ENCODE measurements around the gene SRA1. TPM values are rescaled to one million over a fixed set of nuclear protein-coding genes. Genes with fewer than 3 reads are reported as not detected.

SRA1 gene
- total and polyA plus RNA-seq, 8 donors = 7.0 to 29.7 (median 11.5) TPM

- DNase-seq (no peak), ATAC-seq (no peak), FAIRE-seq (no peak)
- peak overlapping the region in 1 of 4 donors; percentile 93 for H3K27ac ChIP-seq
- peak overlapping the region in 2 of 4 donors; percentile 52 to 66 for H3K4me3 ChIP-seq
- no peaks in the 10 kb centered on the region for H3K27me3 ChIP-seq
- TF ChIP-seq, protein P1, sequence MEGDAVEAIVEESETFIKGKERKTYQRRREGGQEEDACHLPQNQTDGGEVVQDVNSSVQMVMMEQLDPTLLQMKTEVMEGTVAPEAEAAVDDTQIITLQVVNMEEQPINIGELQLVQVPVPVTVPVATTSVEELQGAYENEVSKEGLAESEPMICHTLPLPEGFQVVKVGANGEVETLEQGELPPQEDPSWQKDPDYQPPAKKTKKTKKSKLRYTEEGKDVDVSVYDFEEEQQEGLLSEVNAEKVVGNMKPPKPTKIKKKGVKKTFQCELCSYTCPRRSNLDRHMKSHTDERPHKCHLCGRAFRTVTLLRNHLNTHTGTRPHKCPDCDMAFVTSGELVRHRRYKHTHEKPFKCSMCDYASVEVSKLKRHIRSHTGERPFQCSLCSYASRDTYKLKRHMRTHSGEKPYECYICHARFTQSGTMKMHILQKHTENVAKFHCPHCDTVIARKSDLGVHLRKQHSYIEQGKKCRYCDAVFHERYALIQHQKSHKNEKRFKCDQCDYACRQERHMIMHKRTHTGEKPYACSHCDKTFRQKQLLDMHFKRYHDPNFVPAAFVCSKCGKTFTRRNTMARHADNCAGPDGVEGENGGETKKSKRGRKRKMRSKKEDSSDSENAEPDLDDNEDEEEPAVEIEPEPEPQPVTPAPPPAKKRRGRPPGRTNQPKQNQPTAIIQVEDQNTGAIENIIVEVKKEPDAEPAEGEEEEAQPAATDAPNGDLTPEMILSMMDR (IDR thresholded peaks at IDR 0.05) = no peak
- no peaks in the 10 kb centered on the region for H3K9me3 ChIP-seq
- intact Hi-C loops (cut with DNase I) = loop anchor here in 1 of 3 donors (10.0 kb wide), 1 partner anchor 69 kb away; the partner anchor contains the start of genes CD14 and TMCO6
- WGBS, 2 donors = 81 to 93% methylated on average over 4 of the region's 4 CpGs
- H3K4me1 ChIP-seq = peaks cover 4 to 11% (median 10%) of the 10 kb centered on the region in 3 donors
- H3K36me3 ChIP-seq = peaks cover 0 to 10% (median 9%) of the 10 kb centered on the region in 3 donors
These were observed 8.5 kb upstream of the SRA1 start for GRCh38 chr5:140565780-140566095.

GRCh38 chr5:140565024-140565779, 7.9 kb upstream of the SRA1 start:
- Histone ChIP-seq H3K4me3 (peak overlapping the region; percentile 33 to 66 (median 54)), H3K9me3 (no peaks in the 10 kb centered on the region), H3K36me3 (peaks cover 0 to 10% (median 9%) of the 10 kb centered on the region in 3 donors), H3K27me3 (no peaks in the 10 kb centered on the region), H3K27ac (peak overlapping the region; percentile 90 to 93 (median 92)), H3K4me1 (peaks cover 4 to 11% (median 10%) of the 10 kb centered on the region in 3 donors)
- TF ChIP-seq, protein P1 (IDR thresholded peaks at IDR 0.05) = no peak
- WGBS, 2 donors = 2 to 3% methylated on average over 13 of the region's 13 CpGs
- FAIRE-seq = no peak
- ATAC-seq = no peak
- no peak for DNase-seq
- intact Hi-C loops (cut with DNase I) = loop anchor here in 1 of 3 donors (10.0 kb wide), 1 partner anchor 70 kb away; the partner anchor contains the start of genes CD14 and TMCO6

GRCh38 chr5:140564196-140565023, 7.1 kb upstream of the SRA1 start, which contains the start of the genes APBB3 and SLC35A4:
TSS of gene APBB3 (minus strand) at chr5:140564598. CDS start at chr5:140564245, 353 bp downstream.
TSS of gene SLC35A4 (plus strand) at chr5:140564828. CDS start at chr5:140567170, 2,342 bp downstream.
- Histone ChIP-seq H3K27me3 (no peaks in the 10 kb centered on the region), H3K4me1 (peaks cover 4 to 11% (median 10%) of the 10 kb centered on the region in 3 donors), H3K27ac (peak within 1 kb of the TSS; percentile 90 to 93 (median 92)), H3K9me3 (no peaks in the 10 kb centered on the region), H3K4me3 (peak within 1 kb of the TSS; percentile 33 to 66 (median 54)), H3K36me3 (peaks cover 0 to 10% (median 9%) of the 10 kb centered on the region in 3 donors)
- DNase-seq (peak; percentile 92 to 97 (median 96)), ATAC-seq (peak; percentile 92 to 96 (median 92)), FAIRE-seq (peak; percentile 32)
- WGBS, 2 donors = 0 to 1% methylated on average over 74 of the region's 74 CpGs
- TF ChIP-seq, protein P1 (IDR thresholded peaks at IDR 0.05) = no peak
- intact Hi-C loops (cut with DNase I) = loop anchor here in 1 of 3 donors (10.0 kb wide), 1 partner anchor 70 kb away; the partner anchor contains the start of genes CD14 and TMCO6

DNA sequence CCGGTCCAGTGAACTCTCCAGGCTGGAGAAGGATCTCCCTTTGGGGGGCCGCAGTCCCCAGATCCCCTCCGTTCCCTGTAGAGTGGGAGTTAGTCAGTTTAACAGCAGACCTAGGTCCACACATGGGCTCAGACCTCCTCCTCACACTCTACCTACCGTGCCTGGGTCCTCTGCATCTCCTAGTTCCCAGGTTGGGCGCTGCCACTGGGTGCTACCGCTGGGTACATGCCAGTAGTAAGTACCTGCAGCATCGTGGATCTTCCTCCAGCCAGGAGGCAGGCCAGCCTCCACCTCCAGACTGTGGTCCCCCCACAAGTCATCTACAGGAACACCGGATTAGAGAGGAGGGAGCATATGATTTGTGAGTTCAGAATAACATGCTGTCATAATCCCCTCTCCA, 6.3 kb upstream of the SRA1 start:
- H3K27ac ChIP-seq = peak overlapping the region; percentile 90 to 93 (median 92)
- ATAC-seq (peak in 1 of 4 donors; percentile 0), FAIRE-seq (no peak), DNase-seq (peak in 3 of 6 donors; percentile 33 to 58 (median 43))
- WGBS, 2 donors = 47 to 53% methylated on average over 8 of the region's 8 CpGs
- peak overlapping the region in 3 of 4 donors; percentile 52 to 66 (median 56) for H3K4me3 ChIP-seq
- H3K9me3 ChIP-seq = no peaks in the 10 kb centered on the region
- TF ChIP-seq, protein P1 (IDR thresholded peaks at IDR 0.05) = no peak
- H3K4me1 ChIP-seq = peaks cover 4 to 11% (median 10%) of the 10 kb centered on the region in 3 donors
- H3K27me3 ChIP-seq = no peaks in the 10 kb centered on the region
- intact Hi-C loops (cut with DNase I) = loop anchor here in 1 of 3 donors (10.0 kb wide), 1 partner anchor 71 kb away; the partner anchor contains the start of genes CD14 and TMCO6
- peaks cover 0 to 10% (median 9%) of the 10 kb centered on the region in 3 donors for H3K36me3 ChIP-seq

Measured in pancreas (tissue), 10 donors.